ENCODE data around the gene EXOSC1. TPM values are rescaled to one million over a fixed set of nuclear protein-coding genes. Genes with fewer than 3 reads are reported as not detected.

Gene EXOSC1
- total and polyA plus RNA-seq, 2 donors (not counting 1 experiment from before 2014, with no cell fraction given), result 32.2 to 44.5 TPM

DNA sequence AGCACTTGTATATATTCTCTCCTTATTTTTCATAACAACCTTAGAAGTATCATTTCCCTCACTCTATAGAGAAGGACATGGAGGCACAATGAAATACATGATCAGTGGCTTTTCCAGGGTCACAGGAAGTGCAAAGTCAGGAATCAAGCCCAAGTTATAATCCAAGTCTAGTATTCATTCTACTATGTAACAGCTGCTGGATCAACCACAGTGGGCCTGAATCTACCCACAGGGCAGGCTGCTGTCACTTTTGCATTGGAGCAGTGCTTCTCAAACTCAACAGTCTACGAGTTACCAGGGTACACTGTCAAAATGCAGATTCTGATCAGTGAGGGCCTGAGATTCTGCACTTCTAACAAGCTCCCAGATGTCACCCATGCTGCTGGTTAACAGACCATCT is 18.4 kb upstream of the EXOSC1 start:
- Mint-ChIP-seq H3K9me3 (ENCODE audit: insufficient read depth) (no peaks in the 10 kb centered on the region), H3K4me3 (no peak overlapping the region), H3K27ac (peak overlapping the region; percentile 17), H3K27me3 (no peaks in the 10 kb centered on the region), H3K4me1 (no peaks in the 10 kb centered on the region)
- Histone ChIP-seq H3K4me2 (replicated peaks; ENCODE audit: low read depth, low read length, poor library complexity, severe bottlenecking) (no peak overlapping the region), H3K4me1 (ENCODE audit: control insufficient read depth in 2 of 2, insufficient read depth in 2 of 2, low read length in 2 of 2) (no peaks in the 10 kb centered on the region), H2AFZ (ENCODE audit: insufficient read depth, low read depth, low read length, poor library complexity, severe bottlenecking) (no peak overlapping the region), H4K20me1 (ENCODE audit: control insufficient read depth, insufficient read depth, low read length, poor library complexity, severe bottlenecking) (no peaks in the 10 kb centered on the region), H3K27me3 (replicated peaks in 1 of 4; ENCODE audit: control extremely low read depth in 1 of 4, control insufficient read depth in 3 of 4, insufficient read depth in 4 of 4, low read length in 3 of 4) (no peaks in the 10 kb centered on the region), H3K27ac (ENCODE audit: low read length in 2 of 2) (no peak overlapping the region), H3K9ac (ENCODE audit: low read length) (no peak overlapping the region), H3K4me3 (ENCODE audit: control extremely low read depth in 1 of 5, extremely low read depth in 1 of 5, insufficient read depth in 1 of 5, low read depth in 2 of 5, low read length in 4 of 5) (no peak overlapping the region), H3K36me3 (replicated peaks in 1 of 2; ENCODE audit: control extremely low read depth in 1 of 2, control insufficient read depth in 1 of 2, extremely low read depth in 1 of 2, insufficient read depth in 2 of 2, low read length in 1 of 2) (peaks cover 26 to 92% of the 10 kb centered on the region in 2 experiments), H3K79me2 (ENCODE audit: control insufficient read depth, insufficient read depth, low read length) (no peaks in the 10 kb centered on the region), H3K9me3 (ENCODE audit: control extremely low read depth in 1 of 3, control insufficient read depth in 2 of 3, insufficient read depth in 1 of 3, low read length in 2 of 3) (no peaks in the 10 kb centered on the region)
- WGBS (ENCODE audit: insufficient coverage), result 94% methylated on average over 1 of the region's 1 CpG
- intact Hi-C loops (cut with micrococcal nuclease), result no loop called here
- ChIA-PET POLR2A (no interaction called here), CTCF (interaction anchor here (0.6 to 8.4 kb wide), 8 partner anchors 11 to 428 kb away, joined by 3 to 96 read pairs (median 4); no protein-coding TSS in a partner anchor)
- no peak for DNase-seq
- ATAC-seq (ENCODE audit: low read depth), result no peak
- TF ChIP-seq EZH2 (IDR thresholded peaks at IDR 0.05; ENCODE audit: borderline replicate concordance, insufficient read depth, low read depth, low read length, poor library complexity, severe bottlenecking), result no peak
- TF ChIP-seq, protein P1, sequence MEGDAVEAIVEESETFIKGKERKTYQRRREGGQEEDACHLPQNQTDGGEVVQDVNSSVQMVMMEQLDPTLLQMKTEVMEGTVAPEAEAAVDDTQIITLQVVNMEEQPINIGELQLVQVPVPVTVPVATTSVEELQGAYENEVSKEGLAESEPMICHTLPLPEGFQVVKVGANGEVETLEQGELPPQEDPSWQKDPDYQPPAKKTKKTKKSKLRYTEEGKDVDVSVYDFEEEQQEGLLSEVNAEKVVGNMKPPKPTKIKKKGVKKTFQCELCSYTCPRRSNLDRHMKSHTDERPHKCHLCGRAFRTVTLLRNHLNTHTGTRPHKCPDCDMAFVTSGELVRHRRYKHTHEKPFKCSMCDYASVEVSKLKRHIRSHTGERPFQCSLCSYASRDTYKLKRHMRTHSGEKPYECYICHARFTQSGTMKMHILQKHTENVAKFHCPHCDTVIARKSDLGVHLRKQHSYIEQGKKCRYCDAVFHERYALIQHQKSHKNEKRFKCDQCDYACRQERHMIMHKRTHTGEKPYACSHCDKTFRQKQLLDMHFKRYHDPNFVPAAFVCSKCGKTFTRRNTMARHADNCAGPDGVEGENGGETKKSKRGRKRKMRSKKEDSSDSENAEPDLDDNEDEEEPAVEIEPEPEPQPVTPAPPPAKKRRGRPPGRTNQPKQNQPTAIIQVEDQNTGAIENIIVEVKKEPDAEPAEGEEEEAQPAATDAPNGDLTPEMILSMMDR (IDR thresholded peaks at IDR 0.05), result no peak

DNA sequence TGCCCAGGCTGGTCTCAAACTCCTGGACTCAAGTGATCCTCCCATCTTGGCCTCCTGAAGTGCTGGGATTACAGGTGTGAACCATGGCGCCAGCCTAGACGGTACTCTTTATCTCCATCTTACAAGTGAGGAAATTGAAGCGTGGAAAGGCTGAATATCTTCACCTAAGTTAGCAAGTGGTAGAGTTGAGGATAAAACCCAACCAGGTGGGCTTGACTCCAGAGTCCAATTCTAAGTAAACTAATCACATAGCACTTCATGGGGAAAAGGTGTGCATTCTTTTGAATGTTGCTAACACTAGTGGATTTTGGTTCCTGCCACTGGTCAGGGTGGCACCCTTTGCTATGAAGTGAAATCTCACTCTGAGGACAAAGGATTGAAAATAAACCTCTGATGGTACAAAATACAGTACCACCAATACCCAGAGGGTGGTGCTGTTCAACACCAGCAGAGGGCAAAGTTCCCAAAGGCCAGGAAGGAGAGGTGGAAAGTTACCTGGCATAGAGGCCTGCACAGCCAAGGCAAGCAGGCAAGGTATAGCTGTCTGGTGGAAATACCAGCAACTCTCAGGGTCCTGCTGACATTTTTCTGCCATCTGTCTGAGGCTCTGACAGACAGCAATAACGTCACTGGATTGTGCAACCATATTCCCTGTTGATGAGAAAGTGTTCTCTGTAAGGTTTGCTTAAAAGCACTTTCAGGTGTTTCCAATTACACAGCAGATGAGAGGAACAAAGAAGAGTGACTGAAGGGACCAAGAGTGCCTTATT is 17.7 kb upstream of the EXOSC1 start:
- 100% methylated on average over 1 of the region's 4 CpGs for WGBS (ENCODE audit: insufficient coverage)
- Histone ChIP-seq H3K27ac (ENCODE audit: low read length in 2 of 2) (no peak overlapping the region), H3K4me3 (ENCODE audit: control extremely low read depth in 1 of 5, extremely low read depth in 1 of 5, insufficient read depth in 1 of 5, low read depth in 2 of 5, low read length in 4 of 5) (no peak overlapping the region), H4K20me1 (ENCODE audit: control insufficient read depth, insufficient read depth, low read length, poor library complexity, severe bottlenecking) (no peaks in the 10 kb centered on the region), H3K9ac (ENCODE audit: low read length) (no peak overlapping the region), H3K36me3 (replicated peaks in 1 of 2; ENCODE audit: control extremely low read depth in 1 of 2, control insufficient read depth in 1 of 2, extremely low read depth in 1 of 2, insufficient read depth in 2 of 2, low read length in 1 of 2) (peaks cover 26 to 92% of the 10 kb centered on the region in 2 experiments), H3K27me3 (replicated peaks in 1 of 4; ENCODE audit: control extremely low read depth in 1 of 4, control insufficient read depth in 3 of 4, insufficient read depth in 4 of 4, low read length in 3 of 4) (no peaks in the 10 kb centered on the region), H3K4me2 (replicated peaks; ENCODE audit: low read depth, low read length, poor library complexity, severe bottlenecking) (no peak overlapping the region), H3K4me1 (ENCODE audit: control insufficient read depth in 2 of 2, insufficient read depth in 2 of 2, low read length in 2 of 2) (no peaks in the 10 kb centered on the region), H3K9me3 (ENCODE audit: control extremely low read depth in 1 of 3, control insufficient read depth in 2 of 3, insufficient read depth in 1 of 3, low read length in 2 of 3) (no peaks in the 10 kb centered on the region), H2AFZ (ENCODE audit: insufficient read depth, low read depth, low read length, poor library complexity, severe bottlenecking) (no peak overlapping the region), H3K79me2 (ENCODE audit: control insufficient read depth, insufficient read depth, low read length) (no peaks in the 10 kb centered on the region)
- CTCF ChIA-PET, result interaction anchor here (0.6 to 8.4 kb wide), 7 partner anchors 11 to 245 kb away, joined by 3 to 96 read pairs (median 4); no protein-coding TSS in a partner anchor
- DNase-seq (peak; percentile 54), ATAC-seq (ENCODE audit: low read depth) (peak; percentile 71)
- POLR2A ChIA-PET, result no interaction called here
- intact Hi-C loops (cut with micrococcal nuclease), result loop anchor here (1.0 to 2.0 kb wide), 2 partner anchors 17 to 56 kb away; partner anchors contain the start of genes EXOSC1 and ZDHHC16
- Mint-ChIP-seq H3K4me3 (no peak overlapping the region), H3K27ac (peak overlapping the region; percentile 17), H3K27me3 (no peaks in the 10 kb centered on the region), H3K4me1 (no peaks in the 10 kb centered on the region), H3K9me3 (ENCODE audit: insufficient read depth) (no peaks in the 10 kb centered on the region)
- TF ChIP-seq, protein P1 (IDR thresholded peaks at IDR 0.05), result peak; percentile 86
- no peak for TF ChIP-seq EZH2 (IDR thresholded peaks at IDR 0.05; ENCODE audit: borderline replicate concordance, insufficient read depth, low read depth, low read length, poor library complexity, severe bottlenecking)
